ENCODE data around the gene RBM24. TPM values are rescaled to one million over a fixed set of nuclear protein-coding genes. Genes with fewer than 3 reads are reported as not detected.

The RBM24 gene
- total RNA-seq, 1 donor from 2014 or later = 19.6 TPM

DNA sequence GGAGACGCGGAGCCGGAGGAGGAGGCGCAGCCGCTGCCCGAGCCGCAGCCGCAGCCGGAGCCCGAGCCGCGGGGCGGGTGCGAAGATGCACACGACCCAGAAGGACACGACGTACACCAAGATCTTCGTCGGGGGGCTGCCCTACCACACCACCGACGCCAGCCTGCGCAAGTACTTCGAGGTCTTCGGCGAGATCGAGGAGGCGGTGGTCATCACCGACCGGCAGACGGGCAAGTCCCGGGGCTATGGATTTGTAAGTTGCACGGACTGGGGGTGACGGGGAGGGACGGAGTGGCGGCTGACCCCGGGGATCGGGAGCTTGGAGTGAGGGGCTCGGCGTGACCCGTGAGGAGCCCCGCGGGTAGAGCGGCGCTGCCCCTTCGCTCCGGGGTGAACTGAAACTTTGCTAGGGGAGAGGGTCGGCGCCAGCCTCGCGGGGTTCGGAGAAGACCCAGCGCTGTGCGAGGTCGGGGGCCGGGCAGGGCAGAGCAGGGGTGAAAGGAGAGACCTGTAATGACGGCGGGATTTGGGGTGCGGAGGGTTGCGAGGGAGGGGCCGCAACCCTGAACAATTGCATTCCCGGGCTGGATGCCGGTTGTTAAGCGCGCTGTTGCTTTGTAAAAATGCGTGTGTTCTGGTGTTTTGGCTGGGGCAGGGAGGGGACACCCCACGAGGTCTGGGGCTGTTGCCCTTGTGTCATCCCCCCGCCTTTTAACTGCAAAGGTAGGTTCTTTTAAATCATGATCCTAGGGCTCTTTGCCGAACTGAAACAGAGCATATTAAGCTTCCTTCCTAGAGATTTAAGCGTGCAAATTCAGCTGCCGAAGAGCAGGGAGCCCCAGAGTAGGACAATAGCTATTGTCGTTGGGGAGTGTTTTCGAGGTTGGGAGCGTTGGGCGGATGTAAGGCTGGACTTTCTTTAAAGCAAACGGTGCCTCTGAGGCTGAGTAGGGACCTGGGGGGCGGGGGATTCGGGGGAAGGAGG, 628 bp downstream of the RBM24 start:
- H3K4me3 Mint-ChIP-seq (ENCODE audit: unreplicated experiment) = peak overlapping the region; percentile 98
- peaks cover 10% of the 10 kb centered on the region for H3K27me3 Mint-ChIP-seq (ENCODE audit: unreplicated experiment)
- no peaks in the 10 kb centered on the region for H3K9me3 Mint-ChIP-seq (ENCODE audit: unreplicated experiment)
- H3K4me1 Mint-ChIP-seq (ENCODE audit: unreplicated experiment) = peaks cover 11% of the 10 kb centered on the region
- DNase-seq (ENCODE audit: low spot score) = peak; percentile 31
- TF ChIP-seq, protein P1, sequence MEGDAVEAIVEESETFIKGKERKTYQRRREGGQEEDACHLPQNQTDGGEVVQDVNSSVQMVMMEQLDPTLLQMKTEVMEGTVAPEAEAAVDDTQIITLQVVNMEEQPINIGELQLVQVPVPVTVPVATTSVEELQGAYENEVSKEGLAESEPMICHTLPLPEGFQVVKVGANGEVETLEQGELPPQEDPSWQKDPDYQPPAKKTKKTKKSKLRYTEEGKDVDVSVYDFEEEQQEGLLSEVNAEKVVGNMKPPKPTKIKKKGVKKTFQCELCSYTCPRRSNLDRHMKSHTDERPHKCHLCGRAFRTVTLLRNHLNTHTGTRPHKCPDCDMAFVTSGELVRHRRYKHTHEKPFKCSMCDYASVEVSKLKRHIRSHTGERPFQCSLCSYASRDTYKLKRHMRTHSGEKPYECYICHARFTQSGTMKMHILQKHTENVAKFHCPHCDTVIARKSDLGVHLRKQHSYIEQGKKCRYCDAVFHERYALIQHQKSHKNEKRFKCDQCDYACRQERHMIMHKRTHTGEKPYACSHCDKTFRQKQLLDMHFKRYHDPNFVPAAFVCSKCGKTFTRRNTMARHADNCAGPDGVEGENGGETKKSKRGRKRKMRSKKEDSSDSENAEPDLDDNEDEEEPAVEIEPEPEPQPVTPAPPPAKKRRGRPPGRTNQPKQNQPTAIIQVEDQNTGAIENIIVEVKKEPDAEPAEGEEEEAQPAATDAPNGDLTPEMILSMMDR (IDR thresholded peaks at IDR 0.05; ENCODE audit: unreplicated experiment) = no peak
- peaks cover 10% of the 10 kb centered on the region for H3K36me3 Mint-ChIP-seq (ENCODE audit: low read depth, unreplicated experiment)
- H3K27ac Mint-ChIP-seq (ENCODE audit: unreplicated experiment) = peak overlapping the region; percentile 91

DNA sequence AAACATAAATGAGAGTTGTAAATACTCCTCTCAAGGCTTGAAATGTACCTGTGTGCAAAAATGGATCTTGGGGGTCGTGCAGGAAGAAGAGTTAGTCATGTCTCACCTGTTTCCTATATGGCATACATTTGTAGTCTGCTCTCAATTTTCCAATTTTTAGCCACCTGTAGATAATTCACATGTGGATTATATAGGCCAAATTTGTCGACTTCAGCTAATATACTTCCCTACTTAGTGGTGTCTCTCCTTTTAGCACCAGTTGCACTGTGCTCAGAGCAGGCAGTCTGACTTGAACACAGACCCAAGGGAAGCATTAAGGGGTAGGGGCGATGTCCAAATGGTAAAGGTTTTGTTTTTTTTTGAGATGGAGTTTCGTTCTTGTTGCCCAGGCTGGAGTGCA, 1.9 kb downstream of the RBM24 start:
- H3K4me1 Mint-ChIP-seq (ENCODE audit: unreplicated experiment) = peaks cover 11% of the 10 kb centered on the region
- TF ChIP-seq, protein P1 (IDR thresholded peaks at IDR 0.05; ENCODE audit: unreplicated experiment) = no peak
- peak overlapping the region; percentile 98 for H3K4me3 Mint-ChIP-seq (ENCODE audit: unreplicated experiment)
- DNase-seq (ENCODE audit: low spot score) = no peak
- H3K9me3 Mint-ChIP-seq (ENCODE audit: unreplicated experiment) = no peaks in the 10 kb centered on the region
- peaks cover 10% of the 10 kb centered on the region for H3K27me3 Mint-ChIP-seq (ENCODE audit: unreplicated experiment)
- peaks cover 10% of the 10 kb centered on the region for H3K36me3 Mint-ChIP-seq (ENCODE audit: low read depth, unreplicated experiment)
- peak overlapping the region; percentile 93 for H3K27ac Mint-ChIP-seq (ENCODE audit: unreplicated experiment)

DNA sequence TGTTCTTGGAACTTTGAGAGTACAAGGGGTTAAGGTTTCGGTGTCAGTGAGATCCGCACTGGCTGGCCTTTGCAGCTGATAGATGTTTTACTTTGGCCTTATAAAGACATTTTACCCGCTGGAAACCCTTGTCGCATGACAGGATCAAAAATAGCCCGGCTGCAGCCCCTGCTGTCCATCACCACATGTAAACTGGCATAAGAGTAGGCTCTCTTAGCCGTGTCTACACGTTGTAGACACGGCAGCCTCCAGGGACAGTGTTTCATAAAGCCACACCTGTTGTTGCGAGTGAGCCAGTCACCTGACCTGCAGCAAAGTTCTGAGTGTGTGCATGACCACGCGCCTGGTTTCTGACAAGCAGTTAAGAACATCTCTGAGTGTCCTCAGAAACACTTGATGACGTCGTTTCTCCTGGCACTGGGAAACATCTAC, 8.5 kb downstream of the RBM24 start:
- no peak for DNase-seq (ENCODE audit: low spot score)
- H3K4me3 Mint-ChIP-seq (ENCODE audit: unreplicated experiment) = no peak overlapping the region
- H3K9me3 Mint-ChIP-seq (ENCODE audit: unreplicated experiment) = no peaks in the 10 kb centered on the region
- H3K36me3 Mint-ChIP-seq (ENCODE audit: low read depth, unreplicated experiment) = peaks cover 11% of the 10 kb centered on the region
- no peaks in the 10 kb centered on the region for H3K4me1 Mint-ChIP-seq (ENCODE audit: unreplicated experiment)
- H3K27me3 Mint-ChIP-seq (ENCODE audit: unreplicated experiment) = peaks cover 3% of the 10 kb centered on the region
- TF ChIP-seq, protein P1 (IDR thresholded peaks at IDR 0.05; ENCODE audit: unreplicated experiment) = no peak
- H3K27ac Mint-ChIP-seq (ENCODE audit: unreplicated experiment) = no peak overlapping the region

DNA sequence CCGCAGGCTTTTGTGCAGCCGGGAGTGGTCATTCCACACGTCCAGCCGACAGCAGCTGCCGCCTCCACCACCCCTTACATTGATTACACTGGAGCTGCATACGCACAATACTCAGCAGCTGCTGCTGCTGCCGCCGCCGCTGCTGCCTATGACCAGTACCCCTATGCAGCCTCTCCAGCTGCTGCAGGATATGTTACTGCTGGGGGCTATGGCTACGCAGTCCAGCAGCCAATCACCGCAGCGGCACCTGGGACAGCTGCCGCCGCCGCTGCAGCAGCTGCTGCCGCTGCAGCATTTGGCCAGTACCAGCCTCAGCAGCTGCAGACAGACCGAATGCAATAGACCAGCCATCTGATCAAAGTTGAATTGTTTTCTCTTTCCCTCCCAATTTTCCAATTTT, 10.6 kb downstream of the RBM24 start:
- no peak overlapping the region for H3K4me3 Mint-ChIP-seq (ENCODE audit: unreplicated experiment)
- H3K36me3 Mint-ChIP-seq (ENCODE audit: low read depth, unreplicated experiment) = peaks cover 8% of the 10 kb centered on the region
- no peak for DNase-seq (ENCODE audit: low spot score)
- no peaks in the 10 kb centered on the region for H3K4me1 Mint-ChIP-seq (ENCODE audit: unreplicated experiment)
- no peaks in the 10 kb centered on the region for H3K9me3 Mint-ChIP-seq (ENCODE audit: unreplicated experiment)
- H3K27ac Mint-ChIP-seq (ENCODE audit: unreplicated experiment) = no peak overlapping the region
- peaks cover 3% of the 10 kb centered on the region for H3K27me3 Mint-ChIP-seq (ENCODE audit: unreplicated experiment)
- TF ChIP-seq, protein P1 (IDR thresholded peaks at IDR 0.05; ENCODE audit: unreplicated experiment) = no peak

DNA sequence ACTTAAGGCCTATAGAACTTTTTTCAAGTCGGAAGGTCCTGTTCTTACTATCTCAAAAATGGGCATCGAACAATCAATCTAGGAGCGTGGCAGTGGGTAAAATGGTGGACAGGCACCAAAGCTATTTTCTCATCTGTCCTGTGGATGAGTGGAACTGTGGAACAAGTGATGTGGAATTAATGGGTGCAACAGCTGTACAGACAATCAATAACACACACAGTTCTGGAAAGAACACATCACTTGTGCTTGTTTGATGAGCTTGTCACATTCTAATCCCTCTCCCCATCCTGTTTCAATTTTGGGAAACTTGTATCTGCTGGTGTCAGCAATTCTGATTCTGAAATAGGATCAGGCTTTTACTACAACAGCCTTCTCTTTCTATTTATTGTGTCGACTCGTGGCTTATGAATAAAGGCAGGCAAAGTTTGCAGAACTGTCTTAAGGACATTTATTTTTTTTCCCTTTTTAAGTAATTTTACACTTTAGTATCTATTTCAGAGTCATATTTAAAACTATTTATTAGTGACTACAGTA, 11.5 kb downstream of the RBM24 start:
- Mint-ChIP-seq H3K4me1 (ENCODE audit: unreplicated experiment) (no peaks in the 10 kb centered on the region), H3K27ac (ENCODE audit: unreplicated experiment) (no peak overlapping the region), H3K36me3 (ENCODE audit: low read depth, unreplicated experiment) (peaks cover 8% of the 10 kb centered on the region), H3K9me3 (ENCODE audit: unreplicated experiment) (no peaks in the 10 kb centered on the region), H3K27me3 (ENCODE audit: unreplicated experiment) (peaks cover 3% of the 10 kb centered on the region), H3K4me3 (ENCODE audit: unreplicated experiment) (no peak overlapping the region)
- no peak for DNase-seq (ENCODE audit: low spot score)
- TF ChIP-seq, protein P1 (IDR thresholded peaks at IDR 0.05; ENCODE audit: unreplicated experiment) = no peak
